Ishikawa (cell line): Measurements from ENCODE around the gene RTN4R.

Experiments used
- CREB1 ChIP-seq: IDR thresholded peaks from 2 replicates; pipeline ENCODE4 v1.6.1; 2012; ENCODE audit warnings: low read depth
- EP300 ChIP-seq: IDR thresholded peaks from 2 replicates; pipeline ENCODE4 v1.6.1; 2012; ENCODE audit warnings: borderline replicate concordance
- RAD21 ChIP-seq: IDR thresholded peaks from 2 replicates; pipeline ENCODE4 v1.6.1; 2012; ENCODE audit warnings: low read depth
- TF ChIP-seq, protein P1 (sequence below): IDR thresholded peaks from 2 replicates; pipeline ENCODE4 v1.6.1; 2012
- TF ChIP-seq, protein P2 (sequence below): IDR thresholded peaks from 2 replicates; pipeline ENCODE4 v1.6.1; 2012

DNA sequence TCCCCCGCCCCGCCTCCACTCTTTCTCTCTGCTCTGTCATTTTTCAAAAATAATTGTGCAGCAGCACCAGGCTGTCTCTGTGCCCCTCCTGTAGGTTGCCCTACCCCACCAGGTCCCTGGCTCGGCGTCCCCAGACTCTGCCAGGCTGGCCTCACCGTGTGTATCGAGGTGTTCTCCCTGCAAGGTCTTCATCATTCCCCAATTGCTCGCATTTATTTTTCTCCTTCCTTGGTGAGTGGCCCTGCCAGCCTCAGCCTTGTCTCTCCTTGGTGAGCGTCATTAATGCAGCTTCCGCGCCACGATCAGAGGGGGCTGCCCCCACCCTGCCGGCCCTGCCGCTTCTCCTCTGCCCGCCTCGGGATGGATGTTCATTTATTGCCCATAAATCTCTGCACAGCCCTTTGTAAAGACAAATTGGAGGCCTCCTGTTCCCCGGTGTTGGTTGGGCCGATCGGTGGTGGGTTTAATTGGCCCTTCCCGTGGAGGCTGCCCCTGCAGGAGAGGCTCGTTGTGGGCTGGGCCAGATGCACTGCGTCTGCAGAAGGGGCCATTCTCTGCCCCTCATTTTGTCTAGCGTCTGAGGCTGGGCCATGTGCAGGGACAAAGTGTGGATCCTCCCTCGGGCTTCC lies 33.2 kb downstream of the RTN4R start:
- TF ChIP-seq EP300 (no peak), CREB1 (no peak), RAD21 (no peak)
- TF ChIP-seq, protein P1, sequence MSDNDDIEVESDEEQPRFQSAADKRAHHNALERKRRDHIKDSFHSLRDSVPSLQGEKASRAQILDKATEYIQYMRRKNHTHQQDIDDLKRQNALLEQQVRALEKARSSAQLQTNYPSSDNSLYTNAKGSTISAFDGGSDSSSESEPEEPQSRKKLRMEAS = no peak
- TF ChIP-seq, protein P2, sequence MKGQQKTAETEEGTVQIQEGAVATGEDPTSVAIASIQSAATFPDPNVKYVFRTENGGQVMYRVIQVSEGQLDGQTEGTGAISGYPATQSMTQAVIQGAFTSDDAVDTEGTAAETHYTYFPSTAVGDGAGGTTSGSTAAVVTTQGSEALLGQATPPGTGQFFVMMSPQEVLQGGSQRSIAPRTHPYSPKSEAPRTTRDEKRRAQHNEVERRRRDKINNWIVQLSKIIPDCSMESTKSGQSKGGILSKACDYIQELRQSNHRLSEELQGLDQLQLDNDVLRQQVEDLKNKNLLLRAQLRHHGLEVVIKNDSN = no peak
